ENCODE measurements around the gene PDE6D. TPM values are rescaled to one million over a fixed set of nuclear protein-coding genes. Genes with fewer than 3 reads are reported as not detected.
A peak's percentile ranks its signal among the peaks of the same experiment; 100 is the strongest.

PDE6D gene
- total and polyA plus RNA-seq, 2 of the 13 experiments (the other 11 are each of a cell fraction or from before 2014, with no cell fraction given) = 14.1 to 23.2 TPM

DNA sequence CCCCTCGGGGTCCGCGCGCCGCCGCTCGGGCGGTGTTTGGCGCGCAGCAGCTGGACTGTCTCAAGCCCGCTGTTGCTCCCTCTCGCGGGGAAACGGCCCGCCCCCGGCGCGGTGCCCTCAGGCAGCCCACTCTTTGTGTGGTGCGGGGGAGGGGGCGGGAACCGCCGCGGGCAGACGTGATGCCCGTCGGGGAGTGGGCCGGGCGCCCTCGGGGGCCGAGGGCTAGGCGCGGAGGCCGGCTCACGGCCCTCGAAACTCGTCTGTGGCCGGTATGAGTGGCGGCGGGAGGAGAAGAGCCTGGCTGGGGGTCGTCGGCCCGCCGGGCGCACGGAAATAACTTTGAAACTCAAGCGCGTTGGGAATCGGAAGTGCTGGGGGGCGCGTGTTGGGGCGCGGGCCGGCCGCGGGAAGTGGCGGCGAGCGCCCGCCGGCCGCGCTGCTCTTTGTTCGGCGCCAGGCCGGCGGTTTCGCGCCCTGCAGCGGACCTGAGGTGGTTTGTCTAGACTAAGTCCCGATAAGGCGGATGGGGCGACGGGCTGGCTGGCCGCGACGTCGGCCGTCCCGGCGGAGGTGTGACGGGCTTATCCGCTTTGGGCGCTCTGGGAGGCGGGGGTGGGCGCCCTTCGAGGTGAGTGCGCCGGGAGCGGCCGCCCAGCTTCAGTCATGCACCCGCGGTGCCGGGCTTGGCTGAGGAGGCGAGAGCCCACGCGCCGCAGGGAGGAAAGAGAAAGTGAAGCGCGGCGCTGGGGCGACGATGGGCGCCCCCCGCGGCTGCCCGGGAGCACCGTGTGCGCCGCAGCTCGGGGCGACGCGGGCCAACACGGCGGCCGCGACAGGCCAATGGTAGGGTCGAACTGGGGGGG is 72.1 kb downstream of the PDE6D start (continued):
- no peak for TF ChIP-seq MEF2D (CRISPR knock-in tag; IDR thresholded peaks at IDR 0.05)
- TF ChIP-seq, protein P1, sequence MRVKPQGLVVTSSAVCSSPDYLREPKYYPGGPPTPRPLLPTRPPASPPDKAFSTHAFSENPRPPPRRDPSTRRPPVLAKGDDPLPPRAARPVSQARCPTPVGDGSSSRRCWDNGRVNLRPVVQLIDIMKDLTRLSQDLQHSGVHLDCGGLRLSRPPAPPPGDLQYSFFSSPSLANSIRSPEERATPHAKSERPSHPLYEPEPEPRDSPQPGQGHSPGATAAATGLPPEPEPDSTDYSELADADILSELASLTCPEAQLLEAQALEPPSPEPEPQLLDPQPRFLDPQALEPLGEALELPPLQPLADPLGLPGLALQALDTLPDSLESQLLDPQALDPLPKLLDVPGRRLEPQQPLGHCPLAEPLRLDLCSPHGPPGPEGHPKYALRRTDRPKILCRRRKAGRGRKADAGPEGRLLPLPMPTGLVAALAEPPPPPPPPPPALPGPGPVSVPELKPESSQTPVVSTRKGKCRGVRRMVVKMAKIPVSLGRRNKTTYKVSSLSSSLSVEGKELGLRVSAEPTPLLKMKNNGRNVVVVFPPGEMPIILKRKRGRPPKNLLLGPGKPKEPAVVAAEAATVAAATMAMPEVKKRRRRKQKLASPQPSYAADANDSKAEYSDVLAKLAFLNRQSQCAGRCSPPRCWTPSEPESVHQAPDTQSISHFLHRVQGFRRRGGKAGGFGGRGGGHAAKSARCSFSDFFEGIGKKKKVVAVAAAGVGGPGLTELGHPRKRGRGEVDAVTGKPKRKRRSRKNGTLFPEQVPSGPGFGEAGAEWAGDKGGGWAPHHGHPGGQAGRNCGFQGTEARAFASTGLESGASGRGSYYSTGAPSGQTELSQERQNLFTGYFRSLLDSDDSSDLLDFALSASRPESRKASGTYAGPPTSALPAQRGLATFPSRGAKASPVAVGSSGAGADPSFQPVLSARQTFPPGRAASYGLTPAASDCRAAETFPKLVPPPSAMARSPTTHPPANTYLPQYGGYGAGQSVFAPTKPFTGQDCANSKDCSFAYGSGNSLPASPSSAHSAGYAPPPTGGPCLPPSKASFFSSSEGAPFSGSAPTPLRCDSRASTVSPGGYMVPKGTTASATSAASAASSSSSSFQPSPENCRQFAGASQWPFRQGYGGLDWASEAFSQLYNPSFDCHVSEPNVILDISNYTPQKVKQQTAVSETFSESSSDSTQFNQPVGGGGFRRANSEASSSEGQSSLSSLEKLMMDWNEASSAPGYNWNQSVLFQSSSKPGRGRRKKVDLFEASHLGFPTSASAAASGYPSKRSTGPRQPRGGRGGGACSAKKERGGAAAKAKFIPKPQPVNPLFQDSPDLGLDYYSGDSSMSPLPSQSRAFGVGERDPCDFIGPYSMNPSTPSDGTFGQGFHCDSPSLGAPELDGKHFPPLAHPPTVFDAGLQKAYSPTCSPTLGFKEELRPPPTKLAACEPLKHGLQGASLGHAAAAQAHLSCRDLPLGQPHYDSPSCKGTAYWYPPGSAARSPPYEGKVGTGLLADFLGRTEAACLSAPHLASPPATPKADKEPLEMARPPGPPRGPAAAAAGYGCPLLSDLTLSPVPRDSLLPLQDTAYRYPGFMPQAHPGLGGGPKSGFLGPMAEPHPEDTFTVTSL (CRISPR knock-in tag; IDR thresholded peaks at IDR 0.05; ENCODE audit: borderline replicate concordance) = no peak
- no peak for TF ChIP-seq ZNF549 (CRISPR knock-in tag; IDR thresholded peaks at IDR 0.05)
- no peak for TF ChIP-seq ZNF598 (CRISPR knock-in tag; IDR thresholded peaks at IDR 0.05; ENCODE audit: borderline replicate concordance)
- TF ChIP-seq FOXK2 (IDR thresholded peaks at IDR 0.05) = no peak
- no peak for TF ChIP-seq PHF21A (CRISPR knock-in tag; IDR thresholded peaks at IDR 0.05)
- TF ChIP-seq, protein P2, sequence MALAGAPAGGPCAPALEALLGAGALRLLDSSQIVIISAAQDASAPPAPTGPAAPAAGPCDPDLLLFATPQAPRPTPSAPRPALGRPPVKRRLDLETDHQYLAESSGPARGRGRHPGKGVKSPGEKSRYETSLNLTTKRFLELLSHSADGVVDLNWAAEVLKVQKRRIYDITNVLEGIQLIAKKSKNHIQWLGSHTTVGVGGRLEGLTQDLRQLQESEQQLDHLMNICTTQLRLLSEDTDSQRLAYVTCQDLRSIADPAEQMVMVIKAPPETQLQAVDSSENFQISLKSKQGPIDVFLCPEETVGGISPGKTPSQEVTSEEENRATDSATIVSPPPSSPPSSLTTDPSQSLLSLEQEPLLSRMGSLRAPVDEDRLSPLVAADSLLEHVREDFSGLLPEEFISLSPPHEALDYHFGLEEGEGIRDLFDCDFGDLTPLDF (CRISPR knock-in tag; IDR thresholded peaks at IDR 0.05) = no peak
- TF ChIP-seq CBX1 (IDR thresholded peaks at IDR 0.05; ENCODE audit: low read depth) = peak; percentile 16
- TF ChIP-seq, protein P3, sequence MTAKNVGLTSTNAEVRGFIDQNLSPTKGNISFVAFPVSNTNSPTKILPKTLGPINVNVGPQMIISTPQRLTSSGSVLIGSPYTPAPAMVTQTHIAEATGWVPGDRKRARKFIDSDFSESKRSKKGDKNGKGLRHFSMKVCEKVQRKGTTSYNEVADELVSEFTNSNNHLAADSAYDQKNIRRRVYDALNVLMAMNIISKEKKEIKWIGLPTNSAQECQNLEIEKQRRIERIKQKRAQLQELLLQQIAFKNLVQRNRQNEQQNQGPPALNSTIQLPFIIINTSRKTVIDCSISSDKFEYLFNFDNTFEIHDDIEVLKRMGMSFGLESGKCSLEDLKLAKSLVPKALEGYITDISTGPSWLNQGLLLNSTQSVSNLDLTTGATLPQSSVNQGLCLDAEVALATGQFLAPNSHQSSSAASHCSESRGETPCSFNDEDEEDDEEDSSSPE (CRISPR knock-in tag; IDR thresholded peaks at IDR 0.05) = no peak
- no peak for TF ChIP-seq MED13 (CRISPR knock-in tag; IDR thresholded peaks at IDR 0.05)
- TF ChIP-seq ZNF235 (CRISPR knock-in tag; IDR thresholded peaks at IDR 0.05; ENCODE audit: borderline replicate concordance) = no peak; the same call in 1 of the 2 replicates
- TF ChIP-seq SAP130 (CRISPR knock-in tag; IDR thresholded peaks at IDR 0.05; ENCODE audit: low read depth) = no peak; the same call in none of the 2 replicates
- TF ChIP-seq CAMTA2 (CRISPR knock-in tag; IDR thresholded peaks at IDR 0.05; ENCODE audit: borderline replicate concordance) = no peak
- no peak for TF ChIP-seq ZSCAN9 (CRISPR knock-in tag; IDR thresholded peaks at IDR 0.05; ENCODE audit: borderline replicate concordance)
- TF ChIP-seq ZNF510 (CRISPR knock-in tag; IDR thresholded peaks at IDR 0.05; ENCODE audit: low read depth) = no peak
- TF ChIP-seq PAF1 (CRISPR knock-in tag; IDR thresholded peaks at IDR 0.05) = no peak
- no peak; the same call in 1 of the 2 replicates for TF ChIP-seq KAT8 (CRISPR knock-in tag; IDR thresholded peaks at IDR 0.05)
- TF ChIP-seq, protein P4, sequence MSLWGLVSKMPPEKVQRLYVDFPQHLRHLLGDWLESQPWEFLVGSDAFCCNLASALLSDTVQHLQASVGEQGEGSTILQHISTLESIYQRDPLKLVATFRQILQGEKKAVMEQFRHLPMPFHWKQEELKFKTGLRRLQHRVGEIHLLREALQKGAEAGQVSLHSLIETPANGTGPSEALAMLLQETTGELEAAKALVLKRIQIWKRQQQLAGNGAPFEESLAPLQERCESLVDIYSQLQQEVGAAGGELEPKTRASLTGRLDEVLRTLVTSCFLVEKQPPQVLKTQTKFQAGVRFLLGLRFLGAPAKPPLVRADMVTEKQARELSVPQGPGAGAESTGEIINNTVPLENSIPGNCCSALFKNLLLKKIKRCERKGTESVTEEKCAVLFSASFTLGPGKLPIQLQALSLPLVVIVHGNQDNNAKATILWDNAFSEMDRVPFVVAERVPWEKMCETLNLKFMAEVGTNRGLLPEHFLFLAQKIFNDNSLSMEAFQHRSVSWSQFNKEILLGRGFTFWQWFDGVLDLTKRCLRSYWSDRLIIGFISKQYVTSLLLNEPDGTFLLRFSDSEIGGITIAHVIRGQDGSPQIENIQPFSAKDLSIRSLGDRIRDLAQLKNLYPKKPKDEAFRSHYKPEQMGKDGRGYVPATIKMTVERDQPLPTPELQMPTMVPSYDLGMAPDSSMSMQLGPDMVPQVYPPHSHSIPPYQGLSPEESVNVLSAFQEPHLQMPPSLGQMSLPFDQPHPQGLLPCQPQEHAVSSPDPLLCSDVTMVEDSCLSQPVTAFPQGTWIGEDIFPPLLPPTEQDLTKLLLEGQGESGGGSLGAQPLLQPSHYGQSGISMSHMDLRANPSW (CRISPR knock-in tag; IDR thresholded peaks at IDR 0.05; ENCODE audit: borderline replicate concordance) = peak; percentile 12; the same call in 1 of the 2 replicates
- no peak for TF ChIP-seq ZFYVE20 (CRISPR knock-in tag; IDR thresholded peaks at IDR 0.05; ENCODE audit: borderline replicate concordance, low read depth)
